OCI-LY3 (cell line): ENCODE measurements around the gene KMT5B.

ENCODE experiments used
- H2AFZ ChIP-seq: fragments of 200-600, 300-600 bp; shearing (Covaris generic); 2 replicates; pipeline ENCODE4 v1.6.0; 2014; ENCODE audit warnings: antibody characterized with exemption, low read depth, low read length
- H3K27ac ChIP-seq: fragments of 200-600, 300-600 bp; sonication (generic); 2 replicates; pipeline ENCODE4 v1.5.1; 2014; ENCODE audit warnings: mild to moderate bottlenecking, low read length, moderate library complexity, mixed read lengths
- H3K27me3 ChIP-seq: fragments of 200-600, 300-600 bp; sonication (generic); 2 replicates; pipeline ENCODE4 v1.6.1; 2014; ENCODE audit warnings: low read depth, low read length, mixed read lengths
- H3K36me3 ChIP-seq: fragments of 200-600, 300-600 bp; sonication (generic); replicated peaks from 2 replicates; pipeline ENCODE3; 2014; ENCODE audit warnings: low read depth, low read length, mixed read lengths
- H3K4me1 ChIP-seq: fragments of 300-600, 200-600 bp; sonication (generic); 2 replicates; pipeline ENCODE4 v1.6.1; 2014; ENCODE audit warnings: low read length, mixed read lengths
- H3K4me2 ChIP-seq: fragments of 200-600, 300-600 bp; sonication (generic); 2 replicates; pipeline ENCODE4 v1.6.1; 2014; ENCODE audit warnings: low read length, mixed read lengths
- H3K4me3 ChIP-seq: fragments of 300-600, 200-600 bp; sonication (generic); 2 replicates; pipeline ENCODE4 v1.5.1; 2014; ENCODE audit warnings: antibody characterized with exemption, mild to moderate bottlenecking, low read length, moderate library complexity
- H3K79me2 ChIP-seq: fragments of 300-600, 200-600 bp; shearing (Covaris generic); 2 replicates; pipeline ENCODE4 v1.6.1; 2014; ENCODE audit warnings: mild to moderate bottlenecking, low read length, mixed read lengths
- H3K9ac ChIP-seq: fragments of 300-600, 200-600 bp; shearing (Covaris generic); 2 replicates; pipeline ENCODE4 v1.6.0; 2014; ENCODE audit warnings: mild to moderate bottlenecking, low read length, moderate library complexity
- H3K9me3 ChIP-seq: fragments of 200-600, 300-600 bp; shearing (Covaris generic); 2 replicates; pipeline ENCODE4 v1.6.1; 2014; ENCODE audit warnings: low read length, mixed read lengths; ENCODE audit not compliant: insufficient read depth
- H4K20me1 ChIP-seq: fragments of 200-600, 300-600 bp; sonication (generic); 2 replicates; pipeline ENCODE4 v1.6.1; 2016; ENCODE audit warnings: low read length, mixed read lengths; ENCODE audit not compliant: insufficient read depth
- CTCF ChIP-seq: fragments of 200-600, 300-600 bp; sonication (generic); IDR thresholded peaks from 2 replicates; pipeline ENCODE4 v1.5.1; 2014; ENCODE audit warnings: antibody characterized with exemption, low read length, low read depth
- EZH2phosphoT487 ChIP-seq: fragments of 200-600 bp; shearing (Covaris generic); IDR thresholded peaks from 2 replicates; pipeline ENCODE4 v1.6.1; 2018; ENCODE audit warnings: antibody characterized with exemption, mixed run types, low read depth

Gene KMT5B

GRCh38 chr11:68224606-68225005 lies 11.5 kb upstream of the KMT5B start:
- Histone ChIP-seq H3K27ac (no peak overlapping the region), H3K4me1 (no peaks in the 10 kb centered on the region), H3K9ac (no peak overlapping the region), H3K9me3 (peaks cover 11% of the 10 kb centered on the region), H3K27me3 (peaks cover 5% of the 10 kb centered on the region; the same call in 1 of the 2 replicates), H3K4me2 (no peak overlapping the region), H3K4me3 (no peak overlapping the region), H2AFZ (no peak overlapping the region), H4K20me1 (no peaks in the 10 kb centered on the region), H3K79me2 (no peaks in the 10 kb centered on the region), H3K36me3 (peaks cover 3% of the 10 kb centered on the region)
- TF ChIP-seq EZH2phosphoT487 (no peak), CTCF (no peak)

GRCh38 chr11:68223275-68223674 lies 10.2 kb upstream of the KMT5B start:
- no peak overlapping the region for H3K4me2 ChIP-seq
- H3K4me3 ChIP-seq, result no peak overlapping the region
- no peaks in the 10 kb centered on the region for H3K79me2 ChIP-seq
- H3K36me3 ChIP-seq, result no peaks in the 10 kb centered on the region
- H3K9ac ChIP-seq, result no peak overlapping the region
- H2AFZ ChIP-seq, result no peak overlapping the region
- H3K9me3 ChIP-seq, result no peaks in the 10 kb centered on the region
- H3K27ac ChIP-seq, result no peak overlapping the region
- no peaks in the 10 kb centered on the region for H3K4me1 ChIP-seq
- peaks cover 8% of the 10 kb centered on the region; the same call in 1 of the 2 replicates for H3K27me3 ChIP-seq
- H4K20me1 ChIP-seq, result no peaks in the 10 kb centered on the region
- no peak for TF ChIP-seq CTCF
- no peak for TF ChIP-seq EZH2phosphoT487

DNA sequence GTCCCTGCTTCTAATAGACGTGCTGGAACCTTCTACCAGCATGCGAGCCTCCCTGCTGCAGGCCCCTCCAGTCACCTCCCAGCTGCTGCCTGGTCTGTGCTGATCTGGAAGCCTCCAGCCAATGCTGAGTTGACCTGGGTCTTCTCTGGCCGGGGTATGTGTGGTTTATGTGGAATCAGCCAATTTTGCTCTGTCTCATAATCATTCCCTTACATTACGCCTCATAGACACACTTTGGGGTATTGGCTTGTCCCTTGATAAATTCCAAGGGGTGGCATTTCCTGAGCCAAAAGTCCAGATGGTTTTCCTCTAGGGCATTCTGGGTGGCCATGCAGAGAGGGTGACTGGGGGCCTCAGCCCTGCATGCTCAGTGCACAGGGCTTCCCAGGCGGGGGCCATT lies 8.3 kb upstream of the KMT5B start:
- TF ChIP-seq EZH2phosphoT487, result no peak
- TF ChIP-seq CTCF, result no peak
- H4K20me1 ChIP-seq, result no peaks in the 10 kb centered on the region

GRCh38 chr11:68216171-68216938 lies 3.3 kb upstream of the KMT5B start:
- H3K27me3 ChIP-seq, result peaks cover 19% of the 10 kb centered on the region; the same call in 1 of the 2 replicates
- H4K20me1 ChIP-seq, result peaks cover 11% of the 10 kb centered on the region
- H3K36me3 ChIP-seq, result no peaks in the 10 kb centered on the region
- H3K9me3 ChIP-seq, result no peaks in the 10 kb centered on the region
- peaks cover 14% of the 10 kb centered on the region for H3K79me2 ChIP-seq
- H2AFZ ChIP-seq, result no peak overlapping the region
- no peak overlapping the region for H3K9ac ChIP-seq
- peaks cover 11% of the 10 kb centered on the region for H3K4me1 ChIP-seq
- no peak overlapping the region for H3K27ac ChIP-seq
- H3K4me2 ChIP-seq, result no peak overlapping the region
- TF ChIP-seq EZH2phosphoT487 (no peak), CTCF (no peak)
- no peak overlapping the region for H3K4me3 ChIP-seq

More for the DNA sequence above, 8.3 kb upstream of the KMT5B start:
- no peak overlapping the region for H2AFZ ChIP-seq
- H3K36me3 ChIP-seq, result no peaks in the 10 kb centered on the region
- H3K27ac ChIP-seq, result no peak overlapping the region
- H3K4me1 ChIP-seq, result no peaks in the 10 kb centered on the region
- H3K4me2 ChIP-seq, result no peak overlapping the region
- no peak overlapping the region for H3K4me3 ChIP-seq
- no peaks in the 10 kb centered on the region for H3K79me2 ChIP-seq
- peaks cover 13% of the 10 kb centered on the region; the same call in 1 of the 2 replicates for H3K27me3 ChIP-seq
- no peak overlapping the region for H3K9ac ChIP-seq
- no peaks in the 10 kb centered on the region for H3K9me3 ChIP-seq
